ENCODE results near the gene KRTAP2-2. TPM values are rescaled to one million over a fixed set of nuclear protein-coding genes. Genes with fewer than 3 reads are reported as not detected.

The KRTAP2-2 gene
- polyA plus RNA-seq, 1 donor, result not detected

- DNase-seq, result no peak
Measured at GRCh38 chr17:41026715-41027471, 28.1 kb downstream of the KRTAP2-2 start, which contains the start of gene KRTAP1-5. Gene KRTAP1-5 (minus strand): TSS chr17:41027208. CDS start chr17:41027155, 53 bp downstream.

GRCh38 chr17:41024697-41025096 is 30.3 kb downstream of the KRTAP2-2 start:
- DNase-seq, result no peak

- DNase-seq, result no peak
Measured at GRCh38 chr17:41020336-41020735, 34.7 kb downstream of the KRTAP2-2 start.

- DNase-seq, result no peak
Measured at GRCh38 chr17:41019415-41019814, 35.6 kb downstream of the KRTAP2-2 start.

- no peak for DNase-seq
Measured at GRCh38 chr17:41018541-41018940, 36.5 kb downstream of the KRTAP2-2 start.

- no peak for DNase-seq
Measured at GRCh38 chr17:41016578-41017215, 38.3 kb downstream of the KRTAP2-2 start.

GRCh38 chr17:41015454-41015853 is 39.6 kb downstream of the KRTAP2-2 start:
- no peak for DNase-seq

- no peak for DNase-seq
Measured at GRCh38 chr17:41013606-41014005, 41.4 kb downstream of the KRTAP2-2 start.

GRCh38 chr17:41013181-41013580 is 41.8 kb downstream of the KRTAP2-2 start:
- DNase-seq, result no peak

- no peak for DNase-seq
Measured at GRCh38 chr17:41012326-41013120, 42.5 kb downstream of the KRTAP2-2 start.

- DNase-seq, result no peak
Measured at GRCh38 chr17:41010441-41010840, 44.6 kb downstream of the KRTAP2-2 start.

GRCh38 chr17:41009936-41010335 is 45.1 kb downstream of the KRTAP2-2 start:
- no peak for DNase-seq

- DNase-seq, result no peak
Measured at GRCh38 chr17:41009301-41009760, 45.7 kb downstream of the KRTAP2-2 start.

- no peak for DNase-seq
Measured at GRCh38 chr17:41008811-41009210, 46.2 kb downstream of the KRTAP2-2 start, which contains the start of gene KRTAP3-1. Gene KRTAP3-1 (minus strand): TSS chr17:41009128. CDS start chr17:41009074, 54 bp downstream.

Other genes starting within 250 kb of the KRTAP2-2 start
- 45.2 TPM for gene KRT10, start 232.6 kb downstream of the KRTAP2-2 start, polyA plus RNA-seq (ENCODE audit: insufficient read length)
- gene KRT12, start 188.0 kb downstream of the KRTAP2-2 start, polyA plus RNA-seq (ENCODE audit: insufficient read length), result 0.37 TPM
- gene KRT20, start 170.0 kb downstream of the KRTAP2-2 start, polyA plus RNA-seq (ENCODE audit: insufficient read length), result 0.33 TPM
- gene KRT23, start 117.6 kb downstream of the KRTAP2-2 start, polyA plus RNA-seq (ENCODE audit: insufficient read length), result 1.1 TPM
- gene KRT39, start 88.3 kb downstream of the KRTAP2-2 start, polyA plus RNA-seq (ENCODE audit: insufficient read length), result not detected
- not detected for gene KRT40, start 70.9 kb downstream of the KRTAP2-2 start, polyA plus RNA-seq (ENCODE audit: insufficient read length)
- gene KRTAP3-3, start 61.1 kb downstream of the KRTAP2-2 start, polyA plus RNA-seq (ENCODE audit: insufficient read length), result not detected
- gene KRTAP3-2, start 55.3 kb downstream of the KRTAP2-2 start, polyA plus RNA-seq (ENCODE audit: insufficient read length), result not detected
- not detected for gene KRTAP3-1, start 46.1 kb downstream of the KRTAP2-2 start, polyA plus RNA-seq (ENCODE audit: insufficient read length)
- gene KRTAP1-5, start 28.0 kb downstream of the KRTAP2-2 start, polyA plus RNA-seq (ENCODE audit: insufficient read length), result not detected
- gene KRTAP1-4, start 25.0 kb downstream of the KRTAP2-2 start, polyA plus RNA-seq (ENCODE audit: insufficient read length), result not detected
- not detected for gene KRTAP1-3, start 20.4 kb downstream of the KRTAP2-2 start, polyA plus RNA-seq (ENCODE audit: insufficient read length)
- gene KRTAP1-1, start 13.8 kb downstream of the KRTAP2-2 start, polyA plus RNA-seq (ENCODE audit: insufficient read length), result not detected
- not detected for gene KRTAP2-1, start 7.9 kb downstream of the KRTAP2-2 start, polyA plus RNA-seq (ENCODE audit: insufficient read length)
- not detected for gene KRTAP2-3, start 4.9 kb upstream of the KRTAP2-2 start, polyA plus RNA-seq (ENCODE audit: insufficient read length)
- gene KRTAP2-4, start 10.6 kb upstream of the KRTAP2-2 start, polyA plus RNA-seq (ENCODE audit: insufficient read length), result not detected
- gene KRTAP4-7, start 28.9 kb upstream of the KRTAP2-2 start, polyA plus RNA-seq (ENCODE audit: insufficient read length), result not detected
- gene KRTAP4-8, start 42.9 kb upstream of the KRTAP2-2 start, polyA plus RNA-seq (ENCODE audit: insufficient read length), result not detected
- not detected for gene KRTAP4-16, start 47.0 kb upstream of the KRTAP2-2 start, polyA plus RNA-seq (ENCODE audit: insufficient read length)
- not detected for gene KRTAP4-9, start 50.2 kb upstream of the KRTAP2-2 start, polyA plus RNA-seq (ENCODE audit: insufficient read length)
- not detected for gene KRTAP4-11, start 63.1 kb upstream of the KRTAP2-2 start, polyA plus RNA-seq (ENCODE audit: insufficient read length)
- not detected for gene KRTAP4-12, start 69.0 kb upstream of the KRTAP2-2 start, polyA plus RNA-seq (ENCODE audit: insufficient read length)
- not detected for gene KRTAP4-6, start 85.3 kb upstream of the KRTAP2-2 start, polyA plus RNA-seq (ENCODE audit: insufficient read length)
- not detected for gene KRTAP4-5, start 94.6 kb upstream of the KRTAP2-2 start, polyA plus RNA-seq (ENCODE audit: insufficient read length)
- gene KRTAP4-4, start 105.5 kb upstream of the KRTAP2-2 start, polyA plus RNA-seq (ENCODE audit: insufficient read length), result not detected
- not detected for gene KRTAP4-3, start 113.0 kb upstream of the KRTAP2-2 start, polyA plus RNA-seq (ENCODE audit: insufficient read length)
- gene KRTAP4-2, start 123.0 kb upstream of the KRTAP2-2 start, polyA plus RNA-seq (ENCODE audit: insufficient read length), result not detected
- not detected for gene KRTAP4-1, start 129.7 kb upstream of the KRTAP2-2 start, polyA plus RNA-seq (ENCODE audit: insufficient read length)
- gene KRTAP9-1, start 134.7 kb upstream of the KRTAP2-2 start, polyA plus RNA-seq (ENCODE audit: insufficient read length), result not detected
- gene KRTAP9-2, start 171.4 kb upstream of the KRTAP2-2 start, polyA plus RNA-seq (ENCODE audit: insufficient read length), result not detected
- not detected for gene KRTAP9-3, start 177.2 kb upstream of the KRTAP2-2 start, polyA plus RNA-seq (ENCODE audit: insufficient read length)
- not detected for gene KRTAP9-8, start 182.8 kb upstream of the KRTAP2-2 start, polyA plus RNA-seq (ENCODE audit: insufficient read length)
- not detected for gene KRTAP9-4, start 194.5 kb upstream of the KRTAP2-2 start, polyA plus RNA-seq (ENCODE audit: insufficient read length)
- gene KRTAP9-9, start 200.2 kb upstream of the KRTAP2-2 start, polyA plus RNA-seq (ENCODE audit: insufficient read length), result not detected
- gene KRTAP9-6, start 210.1 kb upstream of the KRTAP2-2 start, polyA plus RNA-seq (ENCODE audit: insufficient read length), result 0.42 TPM
- gene KRTAP9-7, start 220.5 kb upstream of the KRTAP2-2 start, polyA plus RNA-seq (ENCODE audit: insufficient read length), result not detected
- gene KRTAP29-1, start 247.6 kb upstream of the KRTAP2-2 start, polyA plus RNA-seq (ENCODE audit: insufficient read length), result not detected